C4-2B (cell line): ENCODE data around the gene TMEM181.

ENCODE experiments used
- H3K27ac ChIP-seq: fragments of 450-650 bp; 2 replicates; pipeline ENCODE4 v1.5.1; 2017
- ZFX ChIP-seq: fragments of 450-650 bp; IDR thresholded peaks from 2 replicates; pipeline ENCODE4 v1.6.1; 2017
- TF ChIP-seq, protein P1 (sequence below): fragments of 450-650 bp; conservative IDR thresholded peaks from 2 replicates; pipeline ENCODE4 v1.5.1; 2017; ENCODE audit warnings: mild to moderate bottlenecking

The TMEM181 gene

DNA sequence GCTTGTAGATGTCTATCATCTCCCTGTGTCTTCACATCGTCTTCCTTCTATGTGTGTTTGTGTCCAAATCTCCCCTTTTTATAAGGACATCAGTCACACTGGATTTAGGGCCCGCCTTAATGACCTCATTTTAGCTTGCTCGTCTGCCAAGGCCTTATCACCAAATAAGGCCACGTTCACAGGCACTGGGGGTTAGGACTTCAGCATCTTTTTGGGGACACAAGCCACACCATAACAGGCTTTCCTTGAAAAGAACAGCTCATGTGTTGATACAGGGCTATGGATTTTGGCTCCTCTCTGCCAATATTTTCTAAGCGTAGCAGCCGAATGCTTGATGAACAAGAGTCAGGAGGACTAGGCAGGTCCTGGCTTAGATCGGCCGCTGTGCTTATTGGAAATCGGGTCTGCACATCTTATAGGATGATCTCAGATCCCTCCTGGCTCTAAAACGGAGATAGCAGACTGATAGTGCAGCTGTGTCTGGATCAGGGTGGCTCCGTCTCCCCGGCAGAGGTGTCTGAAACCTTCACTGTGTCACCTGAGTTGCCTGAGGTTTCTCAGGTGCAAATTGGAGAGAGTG lies 16.2 kb upstream of the TMEM181 start:
- no peak overlapping the region for H3K27ac ChIP-seq
- TF ChIP-seq, protein P1, sequence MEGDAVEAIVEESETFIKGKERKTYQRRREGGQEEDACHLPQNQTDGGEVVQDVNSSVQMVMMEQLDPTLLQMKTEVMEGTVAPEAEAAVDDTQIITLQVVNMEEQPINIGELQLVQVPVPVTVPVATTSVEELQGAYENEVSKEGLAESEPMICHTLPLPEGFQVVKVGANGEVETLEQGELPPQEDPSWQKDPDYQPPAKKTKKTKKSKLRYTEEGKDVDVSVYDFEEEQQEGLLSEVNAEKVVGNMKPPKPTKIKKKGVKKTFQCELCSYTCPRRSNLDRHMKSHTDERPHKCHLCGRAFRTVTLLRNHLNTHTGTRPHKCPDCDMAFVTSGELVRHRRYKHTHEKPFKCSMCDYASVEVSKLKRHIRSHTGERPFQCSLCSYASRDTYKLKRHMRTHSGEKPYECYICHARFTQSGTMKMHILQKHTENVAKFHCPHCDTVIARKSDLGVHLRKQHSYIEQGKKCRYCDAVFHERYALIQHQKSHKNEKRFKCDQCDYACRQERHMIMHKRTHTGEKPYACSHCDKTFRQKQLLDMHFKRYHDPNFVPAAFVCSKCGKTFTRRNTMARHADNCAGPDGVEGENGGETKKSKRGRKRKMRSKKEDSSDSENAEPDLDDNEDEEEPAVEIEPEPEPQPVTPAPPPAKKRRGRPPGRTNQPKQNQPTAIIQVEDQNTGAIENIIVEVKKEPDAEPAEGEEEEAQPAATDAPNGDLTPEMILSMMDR: no peak
- TF ChIP-seq ZFX: no peak

DNA sequence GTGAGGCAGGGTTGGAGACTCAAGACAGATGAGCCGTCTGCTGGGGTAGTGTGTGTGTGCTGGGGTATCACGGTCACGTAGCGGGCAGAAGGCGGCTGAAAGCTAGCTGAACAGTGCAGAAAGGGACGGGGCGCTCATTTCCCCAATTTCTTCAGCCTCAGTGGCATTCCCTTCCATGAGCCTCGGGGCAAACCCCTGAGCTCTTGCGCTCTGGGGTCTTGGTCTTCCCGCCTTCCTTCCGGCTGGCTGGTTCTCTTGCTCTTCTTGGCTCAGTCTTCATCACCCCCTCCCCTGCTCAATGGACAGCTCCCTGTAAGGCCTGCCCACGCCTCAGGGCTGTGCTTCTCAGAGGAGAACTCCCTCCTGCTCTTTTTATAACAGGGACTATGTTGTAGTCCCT lies 15.5 kb upstream of the TMEM181 start:
- H3K27ac ChIP-seq: no peak overlapping the region
- TF ChIP-seq ZFX: no peak
- TF ChIP-seq, protein P1: no peak

DNA sequence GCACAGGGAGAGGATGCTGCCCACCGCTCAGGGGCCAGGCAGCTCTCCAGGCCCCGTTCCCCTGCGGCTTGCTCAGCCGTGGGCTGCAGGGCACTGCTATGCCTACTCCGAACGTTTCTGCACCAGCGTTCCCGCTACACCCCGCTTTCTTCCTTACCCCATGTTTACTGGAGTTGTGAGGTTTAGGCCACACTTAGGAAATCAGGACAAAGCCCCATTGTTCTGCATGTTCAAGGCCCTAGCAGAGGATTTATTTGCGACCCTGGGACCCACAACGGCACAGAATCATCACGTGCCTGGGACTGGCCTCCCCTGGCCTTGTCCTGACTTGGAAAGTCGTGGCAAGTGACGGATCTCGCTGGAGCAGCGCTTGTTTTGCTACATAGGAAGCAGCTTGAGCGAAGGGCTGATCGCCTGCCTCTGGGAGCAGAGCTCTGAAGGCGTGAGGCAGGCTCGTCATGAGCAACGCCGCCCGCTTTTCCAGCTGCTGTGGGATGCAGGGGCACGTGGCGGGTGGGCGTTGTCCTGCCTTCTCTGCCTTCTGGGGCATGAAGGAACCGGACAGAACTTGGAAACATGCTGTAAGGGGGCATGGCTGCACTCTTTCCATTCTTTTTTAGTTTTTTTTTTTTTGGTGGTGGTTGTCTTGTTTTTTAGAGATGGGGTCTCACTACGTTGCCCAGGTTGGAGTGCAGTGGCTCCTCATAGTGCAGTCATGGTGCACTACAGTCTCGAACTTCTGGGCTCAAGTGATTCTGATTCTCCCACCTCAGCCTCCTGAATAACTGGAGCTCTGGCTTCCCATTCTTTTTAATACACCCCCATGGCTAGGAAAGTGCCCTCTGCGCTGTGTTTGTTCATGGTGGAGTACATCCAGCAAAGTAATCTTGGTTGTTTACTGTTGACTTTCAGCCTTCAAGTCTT lies 14.6 kb upstream of the TMEM181 start:
- TF ChIP-seq, protein P1: no peak
- no peak for TF ChIP-seq ZFX
- no peak overlapping the region for H3K27ac ChIP-seq

DNA sequence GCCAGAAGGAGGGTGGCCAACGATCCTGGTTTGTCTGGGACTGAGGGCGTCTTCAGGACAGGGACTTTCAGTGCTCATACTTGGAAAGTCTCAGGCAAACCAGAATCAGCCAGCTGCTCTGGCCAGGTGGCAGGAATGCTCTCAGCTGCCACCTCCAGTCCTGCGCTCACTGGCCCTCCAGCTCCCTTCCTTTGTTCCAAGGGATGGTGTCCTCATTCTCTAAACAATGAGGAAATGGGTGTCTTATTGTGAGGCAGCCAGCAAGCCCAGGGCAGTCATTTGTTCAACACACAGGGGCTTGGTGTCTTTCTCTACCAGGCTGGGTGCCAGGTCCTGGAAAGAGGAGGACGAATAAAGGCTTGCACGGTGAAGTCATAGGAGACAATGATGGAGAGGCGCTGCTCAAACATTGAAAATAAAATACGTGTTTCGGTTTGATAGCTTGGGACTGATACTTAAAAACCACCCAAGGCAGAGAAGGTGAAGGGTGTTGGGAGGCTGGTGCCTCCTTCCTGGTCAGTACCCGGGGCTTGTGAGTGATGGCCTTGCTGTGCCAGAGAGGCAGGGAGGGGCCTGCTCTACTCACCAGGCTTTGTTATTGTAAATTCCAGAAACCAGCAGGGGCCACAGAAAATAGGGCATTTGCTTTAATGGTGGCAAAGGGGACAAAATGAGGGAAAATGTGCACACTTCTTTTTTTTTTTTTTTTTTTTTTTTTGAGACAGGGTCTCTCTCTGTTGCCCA lies 11.3 kb upstream of the TMEM181 start:
- TF ChIP-seq, protein P1: no peak
- no peak for TF ChIP-seq ZFX
- no peak overlapping the region for H3K27ac ChIP-seq

DNA sequence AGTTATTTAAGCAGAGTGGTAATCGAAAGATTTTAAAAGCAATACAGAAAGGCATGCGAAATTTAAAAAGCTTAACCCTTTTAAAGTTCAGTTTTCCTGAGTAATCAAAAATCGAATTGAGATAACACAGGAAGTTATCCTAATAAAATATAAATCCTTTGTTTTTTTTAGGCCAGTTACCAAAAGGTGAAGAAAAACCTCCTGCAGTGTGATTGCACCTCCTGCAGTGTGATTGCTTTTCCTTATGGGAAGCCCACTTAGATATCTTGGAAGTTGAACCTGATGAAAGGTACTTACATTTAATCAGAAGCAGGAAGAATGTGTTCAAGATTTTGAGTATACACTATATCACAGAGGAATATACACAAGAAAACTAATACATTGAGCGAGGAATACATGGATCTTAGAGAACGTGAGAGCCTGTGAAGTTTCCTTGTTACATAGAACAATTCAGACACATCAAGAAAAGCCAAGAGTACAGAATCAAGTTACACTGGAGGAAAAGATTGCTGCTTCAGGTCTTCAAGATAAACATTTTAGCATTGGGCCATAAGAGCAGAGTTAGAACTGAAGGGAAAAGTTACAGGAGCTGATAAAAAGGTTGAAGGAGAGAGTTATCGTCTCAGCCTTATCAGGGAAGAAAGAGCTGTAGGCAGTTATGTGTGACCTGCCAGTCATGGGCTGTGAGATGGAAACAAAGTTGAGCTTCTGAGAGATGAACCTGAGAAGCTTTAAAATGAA lies 7.7 kb upstream of the TMEM181 start:
- H3K27ac ChIP-seq: no peak overlapping the region
- TF ChIP-seq, protein P1: no peak
- TF ChIP-seq ZFX: no peak

DNA sequence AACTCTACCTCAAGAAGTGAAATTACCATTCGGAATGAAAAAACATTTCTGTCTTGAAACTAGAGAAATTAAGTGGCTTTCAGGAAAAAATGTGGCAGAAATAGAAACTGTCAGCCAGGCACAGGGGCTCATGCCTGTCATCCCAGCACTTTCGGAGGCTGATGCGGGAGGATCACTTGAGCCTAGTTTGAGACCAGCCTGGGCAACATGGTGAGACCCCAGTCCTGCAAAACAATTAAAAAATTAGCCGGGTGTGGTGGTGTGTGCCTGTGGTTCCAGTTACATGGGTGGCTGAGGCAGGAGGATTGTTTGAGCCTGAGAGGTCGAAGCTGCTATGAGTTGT lies 7.1 kb upstream of the TMEM181 start:
- H3K27ac ChIP-seq: no peak overlapping the region
- no peak for TF ChIP-seq ZFX
- TF ChIP-seq, protein P1: no peak
